SK-N-MC (cell line): ENCODE measurements around the gene POLRMT.

ENCODE experiments used
- DNase-seq: peaks from one replicate; pipeline ENCODE4 v3.0.0-alpha.2; 2011; ENCODE audit warnings: low read depth, low spot score
- H3K27ac ChIP-seq: fragments of 200-600 bp; sonication (generic); 2 replicates; pipeline ENCODE4 v1.5.1; 2016; ENCODE audit warnings: mixed run types
- H3K36me3 ChIP-seq: fragments of 200-600 bp; sonication (generic); 2 replicates; pipeline ENCODE4 v1.6.1; 2017; ENCODE audit warnings: antibody characterized with exemption, low read length, mixed read lengths; ENCODE audit not compliant: insufficient read depth
- H3K4me3 ChIP-seq: fragments of 200-600 bp; sonication (generic); 2 replicates; pipeline ENCODE4 v1.5.1; 2016
- H3K9ac ChIP-seq: fragments of 200-600 bp; sonication (generic); 2 replicates; pipeline ENCODE4 v1.8.0; 2017; ENCODE audit warnings: mixed run types, mixed read lengths; ENCODE audit not compliant: insufficient read length
- H3K9me3 ChIP-seq: fragments of 200-600 bp; sonication (generic); 2 replicates; pipeline ENCODE4 v1.6.1; 2017; ENCODE audit warnings: low read depth, mild to moderate bottlenecking, antibody characterized with exemption, low read length, moderate library complexity, mixed read lengths
- EZH2 ChIP-seq: fragments of 200-600 bp; sonication (generic); IDR thresholded peaks from one replicate; pipeline ENCODE4 v1.6.1; 2017; ENCODE audit warnings: antibody characterized with exemption
- FOXP2 ChIP-seq: optimal IDR thresholded peaks from 2 replicates; pipeline ENCODE3; 2011; ENCODE audit warnings: mild to moderate bottlenecking, moderate library complexity; ENCODE audit not compliant: insufficient read depth; ENCODE audit errors: extremely low read length, control extremely low read depth
- POLR2AphosphoS5 ChIP-seq: IDR thresholded peaks from 2 replicates; pipeline ENCODE4 v1.6.1; 2012; ENCODE audit warnings: mild to moderate bottlenecking, low read depth, low read length, borderline replicate concordance

The POLRMT gene

GRCh38 chr19:613732-614567 lies 19.4 kb downstream of the POLRMT start:
- Histone ChIP-seq H3K36me3 (peaks cover 20% of the 10 kb centered on the region; the same call in 1 of the 2 replicates), H3K4me3 (no peak overlapping the region), H3K27ac (no peak overlapping the region), H3K9me3 (no peaks in the 10 kb centered on the region), H3K9ac (no peak overlapping the region)
- TF ChIP-seq FOXP2: no peak
- TF ChIP-seq POLR2AphosphoS5: no peak
- TF ChIP-seq EZH2: no peak
- no peak for DNase-seq

GRCh38 chr19:612941-613340 lies 20.4 kb downstream of the POLRMT start:
- Histone ChIP-seq H3K9ac (no peak overlapping the region), H3K4me3 (no peak overlapping the region), H3K9me3 (no peaks in the 10 kb centered on the region), H3K36me3 (peaks cover 14% of the 10 kb centered on the region; the same call in 1 of the 2 replicates), H3K27ac (no peak overlapping the region)
- no peak for DNase-seq
- TF ChIP-seq POLR2AphosphoS5: no peak
- no peak for TF ChIP-seq FOXP2
- no peak for TF ChIP-seq EZH2

GRCh38 chr19:611481-611868 lies 21.9 kb downstream of the POLRMT start:
- peak; percentile 58 for DNase-seq
- Histone ChIP-seq H3K9ac (peak overlapping the region; percentile 4), H3K4me3 (peak overlapping the region; percentile 79), H3K27ac (peak overlapping the region; percentile 95), H3K9me3 (no peaks in the 10 kb centered on the region), H3K36me3 (peaks cover 14% of the 10 kb centered on the region; the same call in 1 of the 2 replicates)
- TF ChIP-seq POLR2AphosphoS5 (no peak; the same call in 1 of the 2 replicates), FOXP2 (no peak), EZH2 (no peak)

- Histone ChIP-seq H3K4me3 (peak overlapping the region; percentile 79), H3K27ac (peak overlapping the region; percentile 95), H3K36me3 (peaks cover 14% of the 10 kb centered on the region; the same call in 1 of the 2 replicates), H3K9me3 (no peaks in the 10 kb centered on the region), H3K9ac (peak overlapping the region; percentile 4)
- TF ChIP-seq EZH2 (no peak), POLR2AphosphoS5 (peak; percentile 33), FOXP2 (peak; percentile 35)
- peak; percentile 70 for DNase-seq
Measured at GRCh38 chr19:610801-611480, 22.4 kb downstream of the POLRMT start.

- Histone ChIP-seq H3K9ac (peak overlapping the region; percentile 4), H3K36me3 (peaks cover 14% of the 10 kb centered on the region; the same call in 1 of the 2 replicates), H3K9me3 (no peaks in the 10 kb centered on the region), H3K27ac (peak overlapping the region; percentile 95), H3K4me3 (peak overlapping the region; percentile 79)
- no peak for DNase-seq
- TF ChIP-seq EZH2 (no peak), POLR2AphosphoS5 (no peak), FOXP2 (no peak)
Measured at GRCh38 chr19:610071-610800, 23.1 kb downstream of the POLRMT start.

- no peak for TF ChIP-seq EZH2
- TF ChIP-seq POLR2AphosphoS5: no peak
- TF ChIP-seq FOXP2: no peak
- no peak for DNase-seq
- Histone ChIP-seq H3K9ac (no peak overlapping the region), H3K4me3 (no peak overlapping the region), H3K27ac (no peak overlapping the region), H3K36me3 (peaks cover 7% of the 10 kb centered on the region; the same call in 1 of the 2 replicates), H3K9me3 (no peaks in the 10 kb centered on the region)
Measured at GRCh38 chr19:609004-609346, 24.4 kb downstream of the POLRMT start.

- no peak overlapping the region for H3K9ac ChIP-seq
- no peak overlapping the region for H3K27ac ChIP-seq
- no peak for TF ChIP-seq POLR2AphosphoS5
- no peak for TF ChIP-seq EZH2
- no peak for TF ChIP-seq FOXP2
Measured at GRCh38 chr19:608155-609003, 25.0 kb downstream of the POLRMT start.

More at GRCh38 chr19:608155-609003, 25.0 kb downstream of the POLRMT start:
- Histone ChIP-seq H3K4me3 (no peak overlapping the region), H3K9me3 (no peaks in the 10 kb centered on the region), H3K36me3 (peaks cover 7% of the 10 kb centered on the region; the same call in 1 of the 2 replicates)
- no peak for DNase-seq
